Kidney epithelial cell (primary cell): ENCODE data around the gene GAL3ST1. TPM values are rescaled to one million over a fixed set of nuclear protein-coding genes. Genes with fewer than 3 reads are reported as not detected.

Experiments used
- DNase-seq: peaks from one replicate; pipeline ENCODE4 v3.0.0-alpha.2; 2010; ENCODE audit warnings: low read depth
- H3K27me3 ChIP-seq: 2 replicates; pipeline ENCODE4 v1.6.0; 2011; ENCODE audit warnings: low read length; ENCODE audit not compliant: control insufficient read depth, insufficient read depth
- H3K36me3 ChIP-seq: 2 replicates; pipeline ENCODE4 v1.5.1; 2011; ENCODE audit warnings: low read length; ENCODE audit not compliant: control insufficient read depth, insufficient read depth
- H3K4me3 ChIP-seq: 2 replicates; pipeline ENCODE4 v1.5.1; 2011; ENCODE audit warnings: low read depth, mild to moderate bottlenecking, control low read depth, low read length
- CTCF ChIP-seq: IDR thresholded peaks from 2 replicates; pipeline ENCODE4 v1.5.1; 2011; ENCODE audit warnings: mild to moderate bottlenecking, moderate library complexity, low read length, control low read depth, inconsistent platforms; ENCODE audit not compliant: insufficient read depth, poor library complexity, severe bottlenecking
- total RNA-seq: library from RNA; depleted of rRNA; stranded (reverse); fragments of >200 nt; gene quantifications from 2 replicates; pipeline ENCODE4 v1.2.3, GENCODE V29; 2015

Gene GAL3ST1
- total RNA-seq, 1 donor from 2014 or later = 4.0 TPM

- H3K27me3 ChIP-seq = peaks cover 2% of the 10 kb centered on the region
- no peak for TF ChIP-seq CTCF
- no peaks in the 10 kb centered on the region for H3K36me3 ChIP-seq
- H3K4me3 ChIP-seq = no peak overlapping the region
- DNase-seq = no peak
These were observed 57.7 kb downstream of the GAL3ST1 start for GRCh38 chr22:30516731-30517130.

DNA sequence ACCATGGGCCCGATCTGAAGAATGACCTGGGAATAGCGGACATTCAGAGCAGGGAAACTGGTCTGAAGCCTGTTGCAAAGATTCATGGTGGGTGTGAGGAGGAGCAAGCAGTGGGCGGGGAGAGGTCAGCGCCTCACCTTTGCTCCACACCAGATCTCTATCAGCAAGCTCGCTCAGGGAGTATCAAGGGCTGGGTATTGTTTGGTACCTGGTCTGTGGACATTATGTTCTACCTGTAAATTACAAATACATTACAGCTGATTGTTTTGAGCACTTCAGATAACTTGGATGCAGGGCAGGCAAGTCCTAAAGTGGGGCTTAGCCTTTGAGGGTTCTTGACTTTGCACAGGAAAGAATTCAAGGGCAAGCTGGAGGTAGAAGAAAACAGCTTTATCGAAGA, 58.2 kb downstream of the GAL3ST1 start:
- H3K4me3 ChIP-seq = no peak overlapping the region
- DNase-seq = no peak
- no peaks in the 10 kb centered on the region for H3K36me3 ChIP-seq
- no peak for TF ChIP-seq CTCF
- H3K27me3 ChIP-seq = peaks cover 2% of the 10 kb centered on the region

- no peaks in the 10 kb centered on the region for H3K36me3 ChIP-seq
- DNase-seq = no peak
- no peak for TF ChIP-seq CTCF
- H3K27me3 ChIP-seq = no peaks in the 10 kb centered on the region
- no peak overlapping the region for H3K4me3 ChIP-seq
These were observed 60.2 kb downstream of the GAL3ST1 start for GRCh38 chr22:30514252-30514651.

- no peaks in the 10 kb centered on the region for H3K36me3 ChIP-seq
- DNase-seq = no peak
These were observed 61.0 kb downstream of the GAL3ST1 start for GRCh38 chr22:30513462-30513861.

DNA sequence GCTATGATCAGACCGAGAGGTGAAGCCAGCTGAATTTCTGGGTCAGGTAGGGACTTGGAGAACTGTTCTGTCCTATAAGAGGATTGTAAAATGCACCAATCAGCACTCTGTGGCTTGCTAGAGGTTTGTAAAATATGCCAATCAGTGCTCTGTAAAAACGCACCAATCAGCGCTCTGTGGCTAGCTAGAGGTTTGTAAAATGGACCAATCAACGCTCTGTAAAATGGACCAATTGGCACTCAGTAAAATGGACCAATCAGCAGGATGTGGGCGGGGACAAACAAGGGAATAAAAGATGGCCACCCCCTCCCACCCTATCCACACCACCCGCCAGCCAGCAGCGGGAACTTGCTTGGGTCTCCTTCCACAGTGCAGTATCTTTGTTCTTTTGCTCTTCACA, 62.6 kb downstream of the GAL3ST1 start:
- DNase-seq = no peak
- H3K36me3 ChIP-seq = no peaks in the 10 kb centered on the region
- TF ChIP-seq CTCF = no peak
- no peaks in the 10 kb centered on the region for H3K27me3 ChIP-seq
- no peak overlapping the region for H3K4me3 ChIP-seq

More at GRCh38 chr22:30513462-30513861, 61.0 kb downstream of the GAL3ST1 start:
- Histone ChIP-seq H3K4me3 (no peak overlapping the region), H3K27me3 (no peaks in the 10 kb centered on the region)
- no peak for TF ChIP-seq CTCF

DNA sequence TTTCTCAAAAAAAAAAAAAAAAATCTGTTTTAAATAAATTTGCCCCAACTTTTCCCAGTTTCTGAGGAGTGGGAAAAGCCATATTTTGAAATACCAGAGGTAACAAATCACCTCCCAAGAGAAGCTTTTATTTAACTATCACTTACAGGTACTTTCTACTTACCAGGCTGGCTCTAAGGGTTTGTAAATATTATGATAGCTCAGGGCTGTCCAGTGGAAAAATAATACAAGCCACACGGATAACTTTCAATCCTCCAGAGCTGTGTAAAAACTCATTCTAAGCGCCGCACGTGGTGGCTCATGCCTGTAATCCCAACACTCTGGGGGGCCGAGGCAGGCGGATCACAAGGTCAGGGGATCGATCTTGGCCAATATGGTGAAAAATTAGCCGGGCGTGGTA, 63.4 kb downstream of the GAL3ST1 start:
- H3K4me3 ChIP-seq = no peak overlapping the region
- H3K27me3 ChIP-seq = no peaks in the 10 kb centered on the region
- TF ChIP-seq CTCF = no peak
- no peak for DNase-seq
- no peaks in the 10 kb centered on the region for H3K36me3 ChIP-seq
